NB4 (cell line): Measurements from ENCODE around the gene DIP2C.

ENCODE experiments used
- POLR2A ChIP-seq: IDR thresholded peaks from 2 replicates; pipeline ENCODE4 v1.6.1; 2011; ENCODE audit warnings: mild to moderate bottlenecking; ENCODE audit not compliant: insufficient read length; ENCODE audit errors: extremely low read depth
- TF ChIP-seq, protein P1 (sequence below): IDR thresholded peaks from one replicate; pipeline ENCODE4 v1.5.1; 2012; ENCODE audit warnings: low read depth, low read length

DNA sequence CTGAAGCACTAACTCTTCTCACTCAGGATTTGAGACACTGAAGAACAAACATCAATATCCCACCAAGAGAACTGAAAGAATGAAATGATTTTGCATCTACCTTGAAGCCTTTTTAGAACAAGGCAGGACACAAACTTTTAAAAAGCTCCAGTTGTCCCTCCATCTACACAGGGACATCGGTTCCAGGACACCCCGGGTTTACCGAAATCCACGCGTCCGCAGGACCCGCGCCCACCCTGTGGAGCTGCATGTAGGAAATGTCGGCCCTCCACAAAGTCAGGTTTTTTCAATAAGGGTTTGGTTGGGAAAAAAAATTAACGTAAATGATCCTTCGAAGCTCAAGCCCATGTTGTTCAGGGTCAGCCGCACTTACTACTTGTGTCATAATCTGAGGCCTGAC is 94.0 kb downstream of the DIP2C start:
- TF ChIP-seq, protein P1, sequence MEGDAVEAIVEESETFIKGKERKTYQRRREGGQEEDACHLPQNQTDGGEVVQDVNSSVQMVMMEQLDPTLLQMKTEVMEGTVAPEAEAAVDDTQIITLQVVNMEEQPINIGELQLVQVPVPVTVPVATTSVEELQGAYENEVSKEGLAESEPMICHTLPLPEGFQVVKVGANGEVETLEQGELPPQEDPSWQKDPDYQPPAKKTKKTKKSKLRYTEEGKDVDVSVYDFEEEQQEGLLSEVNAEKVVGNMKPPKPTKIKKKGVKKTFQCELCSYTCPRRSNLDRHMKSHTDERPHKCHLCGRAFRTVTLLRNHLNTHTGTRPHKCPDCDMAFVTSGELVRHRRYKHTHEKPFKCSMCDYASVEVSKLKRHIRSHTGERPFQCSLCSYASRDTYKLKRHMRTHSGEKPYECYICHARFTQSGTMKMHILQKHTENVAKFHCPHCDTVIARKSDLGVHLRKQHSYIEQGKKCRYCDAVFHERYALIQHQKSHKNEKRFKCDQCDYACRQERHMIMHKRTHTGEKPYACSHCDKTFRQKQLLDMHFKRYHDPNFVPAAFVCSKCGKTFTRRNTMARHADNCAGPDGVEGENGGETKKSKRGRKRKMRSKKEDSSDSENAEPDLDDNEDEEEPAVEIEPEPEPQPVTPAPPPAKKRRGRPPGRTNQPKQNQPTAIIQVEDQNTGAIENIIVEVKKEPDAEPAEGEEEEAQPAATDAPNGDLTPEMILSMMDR = no peak
- no peak for TF ChIP-seq POLR2A
